ENCODE results near the gene LIMA1.
"Not testable (repeated sequence)": the region's sequence is repeated elsewhere in the genome, so short reads cannot be mapped to it uniquely, and the experiment has no call there.

LIMA1 gene

DNA sequence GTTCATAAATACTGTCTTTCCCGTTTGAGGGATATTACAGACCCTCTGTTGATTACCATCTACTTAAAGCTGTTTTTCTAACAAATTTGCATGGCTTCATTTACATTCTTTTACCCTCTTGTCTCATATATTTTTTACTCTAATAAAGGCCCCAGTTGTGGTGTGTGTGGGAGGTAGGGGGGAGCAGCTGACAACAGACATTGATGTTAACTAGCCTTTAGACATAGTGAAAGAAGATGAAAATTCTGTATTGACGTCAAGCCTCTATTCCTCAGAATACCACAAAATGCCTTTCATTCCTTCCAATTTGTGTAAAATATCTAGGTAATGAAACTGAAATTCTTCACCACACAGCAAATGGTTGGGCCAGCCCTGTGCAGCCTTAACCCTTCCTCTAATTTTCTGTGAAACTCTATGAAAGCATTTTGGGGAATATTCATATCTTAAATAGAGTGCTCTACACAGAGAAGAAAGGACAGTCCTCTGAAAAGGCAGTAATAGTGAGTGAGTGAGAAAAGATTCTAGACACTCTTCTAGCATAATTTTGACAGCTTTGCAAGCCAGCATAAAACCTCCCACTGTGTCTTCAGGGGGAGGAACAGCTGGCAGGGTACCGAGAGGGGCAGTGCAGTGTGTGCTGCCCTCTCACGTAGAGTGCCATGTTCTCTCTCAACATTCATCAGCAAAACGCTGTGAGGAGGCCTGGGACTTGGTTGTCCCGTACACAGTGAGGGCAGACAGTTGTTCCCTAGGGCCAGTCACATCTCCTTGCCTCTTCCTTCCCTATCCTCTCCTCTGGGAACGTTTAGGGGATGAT lies 96.0 kb downstream of the LIMA1 start:
- no peak for DNase-seq (ENCODE audit: low spot score)

DNA sequence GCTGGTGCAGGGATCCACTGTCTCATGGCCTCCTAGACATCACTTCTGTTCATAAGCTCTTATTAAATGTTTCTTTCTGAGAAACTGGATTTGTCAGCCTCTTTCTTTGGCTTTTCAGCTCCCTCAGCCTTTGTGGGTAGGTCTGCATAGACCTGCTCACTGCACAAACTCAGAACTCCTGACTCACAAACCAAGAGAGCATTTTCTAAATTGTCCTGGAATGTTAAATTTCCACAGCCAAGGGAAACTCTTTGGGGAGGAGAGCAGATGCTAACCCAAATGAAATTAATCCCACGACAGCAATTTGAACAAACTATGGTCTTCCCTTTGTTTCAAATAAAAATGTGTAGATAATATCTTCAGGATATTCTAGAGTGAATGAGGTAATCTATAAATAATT lies 96.6 kb downstream of the LIMA1 start:
- no peak for DNase-seq (ENCODE audit: low spot score)

DNA sequence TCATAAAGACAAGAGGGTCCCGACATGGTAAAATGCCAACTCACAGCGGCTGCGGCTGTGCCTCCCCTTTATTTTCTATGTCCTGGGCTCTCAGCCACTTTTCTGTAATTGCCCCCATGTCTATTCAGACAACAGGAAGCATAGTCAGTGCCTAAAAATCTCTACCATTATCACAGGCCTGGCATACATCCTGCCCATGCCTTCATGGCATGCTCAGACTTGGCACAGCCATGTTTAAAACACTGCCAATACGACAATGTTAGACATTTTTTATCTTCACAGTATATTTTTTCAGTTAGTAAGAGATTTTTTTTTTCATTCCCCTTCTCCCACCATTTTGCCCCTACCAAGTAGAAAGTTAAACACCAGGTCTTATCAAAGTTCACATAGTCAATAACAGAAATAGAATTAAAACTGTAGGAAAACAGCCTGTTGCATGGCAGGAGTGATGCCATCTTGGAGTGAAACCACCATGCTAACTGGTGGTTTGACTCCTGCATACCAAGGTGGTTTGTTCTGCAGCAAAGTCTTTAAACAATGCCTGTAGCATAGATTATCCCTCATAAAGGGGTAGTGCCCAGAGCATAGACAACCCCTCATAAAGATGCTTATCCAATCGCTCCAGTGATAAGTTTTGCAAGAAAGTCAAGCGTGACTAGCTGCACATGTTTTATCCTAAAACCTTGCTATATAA lies 97.2 kb downstream of the LIMA1 start:
- DNase-seq (ENCODE audit: low spot score), result no peak

DNA sequence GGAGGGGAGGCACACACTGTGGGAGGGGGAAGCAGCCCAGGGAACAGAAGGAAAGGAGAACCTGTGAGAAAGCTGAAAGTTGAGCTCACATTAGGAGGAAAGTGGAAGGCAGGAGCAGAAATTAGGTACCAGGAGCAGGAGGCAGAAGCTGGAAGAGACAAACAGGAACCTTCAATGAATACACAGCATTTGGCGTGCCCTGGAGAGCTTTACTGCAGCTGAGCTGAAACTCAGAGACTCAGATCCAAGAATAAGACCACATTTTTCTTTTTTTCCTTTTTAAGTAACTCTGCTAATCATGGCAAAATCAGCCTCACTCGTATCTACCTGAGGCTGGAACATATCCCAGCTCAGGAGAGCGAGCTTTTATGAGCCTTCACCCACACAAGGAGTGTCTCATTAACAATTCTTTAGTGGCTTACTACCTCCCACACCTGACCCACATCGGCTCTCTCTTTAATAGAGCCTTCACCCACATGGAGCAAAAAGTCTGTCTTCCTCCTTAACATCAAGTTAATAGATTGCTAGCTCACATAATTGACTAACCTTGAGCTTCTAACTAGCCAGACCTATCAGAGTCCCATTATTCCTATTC lies 97.9 kb downstream of the LIMA1 start:
- DNase-seq (ENCODE audit: low spot score), result no peak

DNA sequence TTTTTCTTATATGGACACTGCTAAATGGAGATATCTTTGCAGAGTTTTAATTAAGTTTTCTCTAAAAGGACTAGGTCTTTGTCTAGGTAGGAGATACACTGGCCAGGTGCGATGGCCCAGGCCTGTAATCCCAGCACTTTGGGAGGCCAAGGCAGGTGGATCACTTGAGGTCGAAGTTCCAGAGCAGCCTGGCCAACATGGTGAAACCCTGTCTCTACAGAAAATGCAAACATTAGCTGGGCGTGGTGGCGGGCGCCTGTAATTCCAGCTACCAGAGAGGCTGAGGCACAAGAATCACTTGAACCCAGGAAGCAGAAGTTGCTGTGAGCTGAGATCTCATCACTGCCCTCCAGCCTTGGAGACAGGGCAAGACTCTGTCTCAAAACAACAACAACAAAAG lies 99.1 kb downstream of the LIMA1 start:
- no peak for DNase-seq (ENCODE audit: low spot score)

DNA sequence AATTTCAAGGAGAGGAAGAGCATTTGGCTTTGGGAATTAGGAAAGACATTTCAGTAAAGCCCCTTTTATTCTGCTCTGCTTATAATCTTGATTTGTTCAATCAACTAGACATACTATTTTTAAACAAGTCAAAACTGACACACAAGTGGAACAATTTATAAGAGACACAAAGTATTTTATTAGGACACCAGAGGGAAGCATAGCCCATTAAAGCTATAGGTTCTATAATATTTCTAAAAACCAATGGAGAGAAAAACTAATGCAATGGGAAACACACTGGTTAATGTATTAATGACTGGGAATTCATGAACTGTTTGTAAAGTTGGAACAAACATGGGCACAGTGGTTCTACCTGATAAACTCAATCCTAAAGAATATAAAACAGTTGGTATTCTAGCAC lies 100.9 kb downstream of the LIMA1 start:
- DNase-seq (ENCODE audit: low spot score), result no peak

DNA sequence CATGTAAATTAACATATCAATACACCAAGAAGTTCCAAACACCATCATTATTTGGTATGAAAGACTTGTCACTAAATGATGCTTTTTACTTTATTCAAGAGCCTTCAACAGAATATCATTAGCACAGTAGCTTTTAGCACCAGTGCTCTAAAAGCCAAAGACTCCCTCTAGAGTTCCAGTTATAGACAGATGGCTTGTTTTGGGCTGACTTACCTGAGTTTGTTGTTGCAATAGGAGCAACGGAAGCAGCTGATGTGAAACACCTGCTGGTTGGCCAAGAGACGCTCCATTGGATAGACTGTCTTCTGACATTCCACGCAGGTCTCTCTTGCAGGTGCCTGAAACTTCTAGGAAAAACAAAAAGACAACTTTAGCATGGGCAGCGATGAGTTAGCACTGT lies 101.6 kb downstream of the LIMA1 start:
- DNase-seq (ENCODE audit: low spot score), result no peak

DNA sequence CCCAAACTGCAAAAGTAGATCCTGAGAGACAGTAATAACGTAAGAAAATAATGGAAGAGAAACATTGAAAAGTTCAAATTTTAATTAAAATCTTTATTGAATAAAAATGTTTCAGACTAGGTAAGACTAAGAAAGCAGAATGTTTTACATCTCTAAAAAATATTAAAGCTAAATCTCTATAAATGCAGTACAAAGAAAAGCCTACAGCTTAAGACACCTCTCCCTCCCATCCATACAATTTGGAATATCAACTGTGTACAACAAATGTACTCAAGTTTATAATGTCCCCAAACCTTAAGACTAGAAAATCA lies 107.6 kb downstream of the LIMA1 start:
- no peak for DNase-seq (ENCODE audit: low spot score)

DNA sequence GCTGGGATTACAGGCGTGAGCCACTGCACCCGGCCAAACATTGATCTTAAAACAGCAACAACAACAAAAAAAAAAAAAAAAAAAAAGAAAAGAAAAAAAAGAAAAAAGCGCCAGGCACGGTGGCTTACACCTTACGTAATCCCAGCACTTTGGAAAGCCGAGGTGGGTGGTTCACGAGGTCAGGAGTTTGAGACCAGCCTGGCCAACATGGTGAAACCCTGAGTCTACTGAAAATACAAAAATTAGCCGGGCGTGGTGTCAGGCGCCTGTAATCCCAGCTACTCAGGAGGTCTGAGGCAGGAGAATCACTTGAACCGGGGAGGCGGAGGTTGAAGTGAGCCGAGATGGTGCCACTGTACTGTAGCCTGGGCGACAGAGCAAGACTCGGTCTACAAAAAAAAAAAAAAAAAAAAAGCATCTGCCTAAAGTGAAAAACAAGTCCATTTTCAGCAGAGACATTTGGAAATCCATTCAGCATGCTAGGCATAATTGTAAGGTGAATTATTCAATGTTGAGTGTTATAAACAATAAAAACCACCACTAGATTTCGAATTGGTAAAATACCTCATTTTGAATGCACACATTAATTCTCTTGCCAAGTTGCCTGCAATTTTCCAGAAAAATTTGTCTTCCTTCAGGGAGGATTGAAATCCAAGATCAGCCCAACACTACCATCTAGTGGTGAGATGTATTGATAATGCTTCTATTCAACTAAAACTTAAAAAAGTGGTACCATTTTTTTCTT lies 108.2 kb downstream of the LIMA1 start:
- DNase-seq (ENCODE audit: low spot score), result peak; percentile 66

DNA sequence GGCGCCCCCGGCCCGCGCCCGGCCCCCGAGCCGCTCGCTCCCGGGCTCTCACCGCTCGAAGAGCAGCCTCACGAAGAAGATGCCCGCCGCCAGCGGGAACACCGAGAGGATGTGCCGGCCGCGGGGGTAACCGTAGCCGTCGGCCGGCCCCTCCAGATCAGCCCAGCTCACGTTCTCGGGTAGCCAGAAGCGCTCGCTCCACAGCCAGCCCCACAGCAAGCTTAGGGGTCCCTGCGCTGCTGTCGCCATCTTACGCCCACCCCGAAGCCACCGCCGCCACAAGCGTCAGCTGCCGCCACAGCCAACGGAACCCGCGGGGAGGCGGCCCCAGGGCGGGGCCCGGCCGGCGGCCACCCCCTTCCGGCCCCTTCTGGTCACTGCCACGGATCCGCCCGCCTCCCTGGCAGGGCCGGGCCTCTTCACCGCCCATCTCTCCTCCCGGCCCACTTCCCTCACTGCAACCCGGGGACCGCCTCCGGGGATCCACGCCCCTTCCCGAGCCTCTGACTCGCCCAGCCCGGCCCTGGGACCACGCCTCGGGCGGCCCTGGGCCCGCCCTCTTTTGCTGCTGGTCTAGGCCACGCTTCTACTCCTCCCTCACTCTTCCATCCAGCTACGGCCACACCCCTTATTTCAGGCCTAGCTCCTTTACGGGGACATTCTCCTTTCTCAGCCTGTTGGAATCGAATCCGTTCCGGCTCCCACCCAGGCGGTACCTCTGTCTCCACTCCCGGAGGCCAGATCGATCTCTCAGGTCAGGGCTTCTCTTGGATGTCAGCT lies 116.1 kb downstream of the LIMA1 start, which contains the start of gene CERS5:
CERS5 (minus strand) TSS at position 321 of the 780 bp plus-strand sequence; CDS start at position 249, 72 bp downstream.
- peak; percentile 99 for DNase-seq (ENCODE audit: low spot score)

DNA sequence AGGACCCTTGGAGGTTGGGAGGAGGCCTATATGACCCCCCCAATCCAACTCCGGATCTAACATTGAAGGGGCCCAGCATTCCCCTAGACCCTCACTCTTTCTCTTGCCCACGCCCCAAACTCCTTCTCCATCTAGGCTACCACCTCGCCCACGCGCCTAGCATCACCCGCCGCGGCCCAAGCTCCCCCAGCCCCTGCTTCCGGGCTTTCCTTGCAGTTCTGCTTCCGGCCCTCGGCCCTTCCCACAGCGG lies 116.6 kb downstream of the LIMA1 start:
- DNase-seq (ENCODE audit: low spot score), result no peak

DNA sequence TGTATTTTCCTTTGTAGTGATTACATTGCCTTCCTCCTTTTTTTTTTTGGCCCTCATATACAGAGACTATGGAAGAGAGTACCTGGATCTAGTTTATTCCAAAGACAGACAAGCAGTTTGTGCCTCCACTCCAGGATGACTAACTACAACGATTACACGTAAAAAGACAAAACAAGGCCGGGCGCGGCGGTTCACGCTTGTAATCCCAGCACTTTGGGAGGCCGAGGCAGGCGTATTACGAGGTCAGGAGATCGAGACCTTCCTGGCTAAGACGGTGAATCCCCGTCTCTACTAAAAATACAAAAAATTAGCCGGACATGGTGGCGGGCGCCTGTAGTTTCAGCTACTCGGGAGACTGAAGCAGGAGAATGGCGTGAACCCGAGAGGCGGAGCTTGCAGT lies 118.4 kb downstream of the LIMA1 start:
- no peak for DNase-seq (ENCODE audit: low spot score)

DNA sequence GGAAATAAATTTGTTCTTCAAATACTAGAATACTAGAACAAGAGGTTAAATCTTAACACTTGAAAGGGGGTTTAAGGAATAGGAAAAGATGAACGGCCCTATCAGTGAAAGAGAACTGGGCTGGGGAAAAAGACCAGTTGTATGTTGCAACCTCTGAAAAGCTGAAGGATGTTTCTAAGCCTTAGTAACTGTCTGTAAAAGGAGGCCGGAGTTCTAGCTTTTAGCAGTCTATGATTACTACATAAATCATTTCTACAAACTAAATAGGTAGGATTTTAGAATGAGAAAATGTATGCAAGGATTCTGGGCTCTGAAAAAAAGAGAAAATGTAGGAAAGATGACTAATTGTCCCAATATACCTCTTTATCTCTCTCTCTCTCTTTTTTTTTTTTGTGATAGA lies 121.1 kb downstream of the LIMA1 start:
- no peak for DNase-seq (ENCODE audit: low spot score)

DNA sequence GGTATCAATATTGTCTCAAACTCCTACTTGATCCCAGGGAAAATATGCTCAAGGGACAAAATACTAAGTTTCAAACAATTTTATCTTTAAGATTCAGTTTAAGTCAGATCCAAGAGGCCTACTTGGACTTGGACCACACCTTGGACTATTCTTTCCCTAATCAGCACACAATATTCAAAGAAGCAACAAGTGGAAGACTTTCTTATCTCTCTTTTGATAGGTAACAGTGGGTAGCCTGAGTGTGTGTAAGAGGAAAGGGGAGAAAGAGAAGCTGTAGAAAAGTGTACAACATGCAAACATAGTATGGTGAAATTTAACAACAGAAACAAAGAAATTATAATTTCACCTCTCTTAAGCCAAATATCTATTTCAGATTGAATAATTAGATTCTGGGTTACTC lies 122.7 kb downstream of the LIMA1 start:
- no peak for DNase-seq (ENCODE audit: low spot score)

DNA sequence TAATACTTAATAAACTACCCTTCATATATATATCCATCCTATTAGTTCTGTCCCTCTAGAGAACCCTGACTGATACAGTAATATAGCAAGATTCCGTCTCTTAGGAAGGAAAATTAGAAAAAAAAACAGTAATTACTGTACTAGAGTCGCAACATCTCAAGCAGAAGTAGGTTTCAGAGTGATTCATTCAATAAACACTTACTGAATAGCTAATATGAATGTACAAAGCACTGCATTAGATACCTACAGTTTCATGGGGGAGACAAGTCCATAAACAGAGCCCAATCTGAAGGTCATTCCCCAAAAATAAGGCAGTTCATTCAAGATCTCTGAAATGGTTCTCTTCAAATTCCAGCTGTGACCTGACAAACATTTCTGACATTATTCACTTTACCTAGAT lies 126.1 kb downstream of the LIMA1 start:
- DNase-seq (ENCODE audit: low spot score), result no peak

DNA sequence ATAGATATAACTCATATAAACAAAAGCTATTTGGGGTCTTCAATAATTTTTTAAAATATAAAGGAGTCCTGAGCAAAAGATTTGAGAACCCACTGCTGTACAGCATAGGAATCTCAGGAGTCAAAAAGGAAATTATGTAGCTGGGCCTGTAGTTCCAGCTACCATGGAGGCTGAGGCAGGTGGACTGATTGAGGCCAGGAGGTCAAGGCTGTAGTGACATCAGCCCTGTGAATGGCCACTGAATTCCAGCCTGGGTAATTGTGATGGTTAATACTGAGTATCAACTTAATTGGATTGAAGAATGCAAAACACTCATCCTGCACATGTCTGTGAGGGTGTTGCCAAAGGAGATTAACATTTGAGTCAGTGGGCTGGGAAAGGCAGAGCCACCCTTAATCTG lies 126.7 kb downstream of the LIMA1 start:
- no peak for DNase-seq (ENCODE audit: low spot score)

DNA sequence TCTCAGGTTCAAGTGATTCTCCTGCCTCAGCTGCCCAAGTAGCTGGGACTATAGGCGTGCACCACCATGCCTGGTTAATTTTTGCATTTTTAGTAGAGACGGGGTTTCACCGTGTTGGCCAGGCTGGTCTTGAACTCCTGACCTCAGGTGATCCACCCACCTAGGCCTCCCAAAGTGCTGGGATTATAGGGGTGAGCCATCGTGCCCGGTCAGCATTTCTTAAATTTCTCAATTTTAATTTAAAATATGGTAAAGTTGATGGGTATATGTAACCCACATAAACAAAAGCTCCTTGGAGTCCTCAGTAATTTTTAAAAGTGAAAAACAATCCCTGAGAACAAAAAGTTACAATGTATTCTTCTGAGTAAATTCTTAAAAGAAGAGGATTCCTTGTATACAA lies 128.4 kb downstream of the LIMA1 start:
- DNase-seq (ENCODE audit: low spot score), result not testable (repeated sequence)

DNA sequence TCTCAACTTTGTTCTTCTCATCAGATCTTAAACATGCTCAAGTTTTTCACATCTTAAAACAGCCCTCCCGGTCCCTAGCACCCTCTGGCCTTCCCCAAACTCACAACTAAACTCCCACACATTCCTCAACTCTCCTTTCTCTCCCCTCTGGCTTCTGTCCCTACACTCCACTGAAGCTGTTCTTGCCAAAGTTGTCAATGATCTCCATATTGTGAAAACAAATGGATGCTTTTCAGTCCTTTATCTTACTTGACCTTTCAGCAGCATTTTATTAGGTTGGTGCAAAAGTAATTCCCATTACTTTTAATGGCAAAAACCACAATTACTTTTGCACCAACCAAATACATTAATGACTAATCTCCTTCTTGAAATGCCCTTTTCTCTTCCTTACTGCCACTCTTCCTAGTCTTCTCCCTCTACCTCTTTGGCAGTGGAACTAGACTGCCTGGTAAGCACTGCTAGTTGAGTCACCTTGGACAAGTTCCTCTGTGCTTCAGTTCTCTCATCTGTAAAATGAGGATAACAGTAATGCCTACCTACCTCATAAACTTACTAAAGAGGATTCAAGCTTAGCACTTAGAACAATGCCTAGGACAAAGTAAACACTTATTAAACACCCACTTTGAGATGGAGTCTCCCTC lies 132.2 kb downstream of the LIMA1 start:
- DNase-seq (ENCODE audit: low spot score), result no peak

DNA sequence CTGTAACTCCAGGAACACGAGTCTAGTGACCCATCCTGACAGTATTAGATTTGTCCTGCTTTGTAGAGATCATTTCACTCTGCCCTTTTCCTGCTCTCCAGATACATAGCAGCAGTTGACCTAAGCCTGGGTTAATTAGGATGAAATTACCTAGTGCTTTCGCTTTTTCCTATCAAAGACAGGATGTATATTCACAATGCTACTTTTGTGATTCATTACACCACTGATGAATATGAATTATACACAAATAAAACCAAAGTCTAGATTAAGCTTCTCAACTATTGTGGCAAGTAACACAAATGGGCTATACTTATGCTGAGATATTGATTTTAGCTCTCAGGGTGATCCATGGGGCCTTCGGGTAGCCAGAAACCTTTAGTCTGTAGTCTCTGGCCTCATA lies 134.0 kb downstream of the LIMA1 start:
- DNase-seq (ENCODE audit: low spot score), result no peak

DNA sequence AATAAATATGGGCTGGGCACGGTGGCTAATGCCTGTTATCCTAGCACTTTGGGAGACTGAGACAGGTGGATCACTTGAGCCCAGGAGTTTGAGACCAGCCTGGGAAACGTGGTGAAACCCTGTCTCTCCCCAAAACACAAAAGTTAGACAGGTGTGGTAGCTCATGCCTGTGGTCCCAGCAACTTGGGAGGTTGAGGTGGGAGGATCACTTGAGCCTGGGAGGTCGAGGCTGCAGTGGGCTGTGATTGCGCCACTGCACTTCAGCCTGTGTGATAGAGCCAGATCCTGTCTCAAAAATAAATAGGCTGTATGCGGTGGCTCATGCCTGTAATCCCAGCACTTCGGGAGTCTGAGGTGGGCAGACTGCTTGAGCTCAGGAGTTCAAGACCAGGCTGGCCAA lies 135.3 kb downstream of the LIMA1 start:
- DNase-seq (ENCODE audit: low spot score), result not testable (repeated sequence)

DNA sequence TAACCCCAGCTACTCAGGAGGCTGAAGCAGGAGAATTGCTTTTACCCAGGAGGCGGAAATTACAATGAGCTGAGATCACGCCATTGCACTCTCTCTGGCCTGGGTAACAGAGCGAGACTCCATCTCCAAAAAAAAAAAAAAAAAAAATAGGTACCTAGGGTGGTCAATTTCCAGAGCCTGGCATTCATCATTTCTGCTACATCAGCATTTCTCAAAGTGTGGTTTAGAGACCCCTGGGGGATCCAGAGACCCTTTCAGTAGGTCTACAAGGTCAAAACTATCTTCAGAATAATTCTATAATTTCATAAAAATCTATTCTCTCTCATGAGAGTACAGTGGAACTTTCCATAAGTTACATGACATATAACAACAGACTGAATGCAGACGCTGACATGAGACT lies 136.0 kb downstream of the LIMA1 start:
- no peak for DNase-seq (ENCODE audit: low spot score)
